ENCODE measurements around the gene CRISP1. TPM values are rescaled to one million over a fixed set of nuclear protein-coding genes. Genes with fewer than 3 reads are reported as not detected.

CRISP1 gene
- not detected in 2 replicates for total RNA-seq (2014; rRNA removed; shearing (Covaris generic))
- not detected in 2 replicates for polyA plus RNA-seq (2016; fragmentation: Nextera tagmentation; extraction: Ambion mirVana)

GRCh38 chr6:49866485-49866943 is at the start of gene CRISP1:
CRISP1 (minus strand) TSS chr6:49866535; CDS start chr6:49857400, 9,135 bp downstream.
- Histone ChIP-seq H3K4me3 (no peak within 1 kb of the TSS), H3K27me3 (replicated peaks; ENCODE audit: insufficient read depth) (no peaks in the 10 kb centered on the region), H2AFZ (no peak within 1 kb of the TSS), H3K27ac (no peak within 1 kb of the TSS), H3K4me2 (ENCODE audit: unreplicated experiment) (no peak within 1 kb of the TSS), H3K9me2 (ENCODE audit: insufficient read depth) (no peaks in the 10 kb centered on the region), H3K9me3 (ENCODE audit: low read depth) (no peaks in the 10 kb centered on the region), H3K4me1 (ENCODE audit: insufficient read depth) (no peaks in the 10 kb centered on the region), H3K79me2 (ENCODE audit: insufficient read depth) (no peaks in the 10 kb centered on the region), H3K9ac (no peak within 1 kb of the TSS), H3F3A (ENCODE audit: insufficient read depth) (no peaks in the 10 kb centered on the region), H3K36me3 (ENCODE audit: low read depth) (no peaks in the 10 kb centered on the region), H4K20me1 (ENCODE audit: insufficient read depth) (no peaks in the 10 kb centered on the region)
- in situ Hi-C loops (cut with MboI), result no loop called here
- TF ChIP-seq EZH2 (IDR thresholded peaks at IDR 0.05; ENCODE audit: insufficient read depth, poor library complexity, severe bottlenecking) (no peak), EZH2phosphoT487 (IDR thresholded peaks at IDR 0.05; ENCODE audit: insufficient read depth, low read depth) (no peak)
- WGBS, 2 experiments (ENCODE audit: low coverage in 1 of 2, low lambda C conversion rate in 2 of 2, missing lambda C conversion rate in 2 of 2), result 37 to 45% methylated on average over 1 of the region's 1 CpG
- DNase-seq, result no peak

- no peak overlapping the region for H2AFZ ChIP-seq
- 9% methylated on average over 3 of the region's 3 CpGs for WGBS, 2 experiments (ENCODE audit: low coverage in 1 of 2, low lambda C conversion rate in 2 of 2, missing lambda C conversion rate in 2 of 2)
- no peaks in the 10 kb centered on the region for H3K9me2 ChIP-seq (ENCODE audit: insufficient read depth)
- no peak overlapping the region for H3K9ac ChIP-seq
- no peaks in the 10 kb centered on the region for H3K79me2 ChIP-seq (ENCODE audit: insufficient read depth)
- no peaks in the 10 kb centered on the region for H3K36me3 ChIP-seq (ENCODE audit: low read depth)
- H3K9me3 ChIP-seq (ENCODE audit: low read depth), result no peaks in the 10 kb centered on the region
- H3F3A ChIP-seq (ENCODE audit: insufficient read depth), result no peaks in the 10 kb centered on the region
- H3K27me3 ChIP-seq (replicated peaks; ENCODE audit: insufficient read depth), result no peaks in the 10 kb centered on the region
- in situ Hi-C loops (cut with MboI), result no loop called here
- TF ChIP-seq EZH2 (IDR thresholded peaks at IDR 0.05; ENCODE audit: insufficient read depth, poor library complexity, severe bottlenecking), result no peak
- no peak for TF ChIP-seq EZH2phosphoT487 (IDR thresholded peaks at IDR 0.05; ENCODE audit: insufficient read depth, low read depth)
- no peak for DNase-seq
- H3K4me2 ChIP-seq (ENCODE audit: unreplicated experiment), result no peak overlapping the region
- H4K20me1 ChIP-seq (ENCODE audit: insufficient read depth), result no peaks in the 10 kb centered on the region
- no peak overlapping the region for H3K27ac ChIP-seq
- H3K4me1 ChIP-seq (ENCODE audit: insufficient read depth), result no peaks in the 10 kb centered on the region
- H3K4me3 ChIP-seq, result no peak overlapping the region
Observed at GRCh38 chr6:49915035-49915434, 48.7 kb upstream of the CRISP1 start.

- no peaks in the 10 kb centered on the region for H3F3A ChIP-seq (ENCODE audit: insufficient read depth)
- no peak overlapping the region for H2AFZ ChIP-seq
- H3K79me2 ChIP-seq (ENCODE audit: insufficient read depth), result no peaks in the 10 kb centered on the region
- H3K9me2 ChIP-seq (ENCODE audit: insufficient read depth), result no peaks in the 10 kb centered on the region
- H3K36me3 ChIP-seq (ENCODE audit: low read depth), result no peaks in the 10 kb centered on the region
- no peaks in the 10 kb centered on the region for H3K4me1 ChIP-seq (ENCODE audit: insufficient read depth)
- DNase-seq, result no peak
- in situ Hi-C loops (cut with MboI), result no loop called here
- no peaks in the 10 kb centered on the region for H4K20me1 ChIP-seq (ENCODE audit: insufficient read depth)
- 20 to 27% methylated on average over 6 of the region's 6 CpGs for WGBS, 2 experiments (ENCODE audit: low coverage in 1 of 2, low lambda C conversion rate in 2 of 2, missing lambda C conversion rate in 2 of 2)
- no peaks in the 10 kb centered on the region for H3K27me3 ChIP-seq (replicated peaks; ENCODE audit: insufficient read depth)
- no peak overlapping the region for H3K9ac ChIP-seq
- no peaks in the 10 kb centered on the region for H3K9me3 ChIP-seq (ENCODE audit: low read depth)
- no peak overlapping the region for H3K4me2 ChIP-seq (ENCODE audit: unreplicated experiment)
- no peak overlapping the region for H3K27ac ChIP-seq
- no peak overlapping the region for H3K4me3 ChIP-seq
- TF ChIP-seq EZH2phosphoT487 (IDR thresholded peaks at IDR 0.05; ENCODE audit: insufficient read depth, low read depth) (no peak), EZH2 (IDR thresholded peaks at IDR 0.05; ENCODE audit: insufficient read depth, poor library complexity, severe bottlenecking) (no peak)
Observed at GRCh38 chr6:49913636-49914375, 47.5 kb upstream of the CRISP1 start.

GRCh38 chr6:49912196-49912595 is 45.9 kb upstream of the CRISP1 start:
- Histone ChIP-seq H3K4me3 (no peak overlapping the region), H2AFZ (no peak overlapping the region), H3K4me2 (ENCODE audit: unreplicated experiment) (no peak overlapping the region), H3K9me3 (ENCODE audit: low read depth) (no peaks in the 10 kb centered on the region), H4K20me1 (ENCODE audit: insufficient read depth) (no peaks in the 10 kb centered on the region), H3K36me3 (ENCODE audit: low read depth) (no peaks in the 10 kb centered on the region), H3K9ac (no peak overlapping the region), H3K4me1 (ENCODE audit: insufficient read depth) (no peaks in the 10 kb centered on the region), H3K27ac (no peak overlapping the region), H3K79me2 (ENCODE audit: insufficient read depth) (no peaks in the 10 kb centered on the region), H3F3A (ENCODE audit: insufficient read depth) (no peaks in the 10 kb centered on the region), H3K9me2 (ENCODE audit: insufficient read depth) (no peaks in the 10 kb centered on the region), H3K27me3 (replicated peaks; ENCODE audit: insufficient read depth) (no peaks in the 10 kb centered on the region)
- WGBS, 2 experiments (ENCODE audit: low coverage in 1 of 2, low lambda C conversion rate in 2 of 2, missing lambda C conversion rate in 2 of 2), result 4 to 10% methylated on average over 1 of the region's 1 CpG
- in situ Hi-C loops (cut with MboI), result no loop called here
- DNase-seq, result no peak
- TF ChIP-seq EZH2 (IDR thresholded peaks at IDR 0.05; ENCODE audit: insufficient read depth, poor library complexity, severe bottlenecking), result no peak
- no peak for TF ChIP-seq EZH2phosphoT487 (IDR thresholded peaks at IDR 0.05; ENCODE audit: insufficient read depth, low read depth)
